AG04450 (cell line): Measurements from ENCODE around the gene C1GALT1. TPM values are rescaled to one million over a fixed set of nuclear protein-coding genes. Genes with fewer than 3 reads are reported as not detected.

Experiments
- CTCF ChIA-PET: fragments of 300-600, 350-600 bp; formaldehyde crosslinking; extraction: SDS; loops from one replicate; lab custom pipeline; 2022; ENCODE audit warnings: antibody characterized with exemption, inconsistent platforms; lab: Charles Lee
- POLR2A ChIA-PET: fragments of 350-600 bp; formaldehyde crosslinking; extraction: SDS; loops from one replicate; lab custom pipeline; 2021; ENCODE audit warnings: antibody characterized with exemption, inconsistent platforms; lab: Yijun Ruan, JAX
- DNase-seq: peaks from one replicate; pipeline ENCODE4 v3.0.0-alpha.2; 2011; ENCODE audit warnings: low read depth, low spot score
- H3K27ac ChIP-seq: one replicate; pipeline ENCODE4 v1.5.1; 2012; ENCODE audit warnings: low read depth, low read length, control low read depth
- H3K27me3 ChIP-seq: one replicate; pipeline ENCODE4 v1.6.0; 2012; ENCODE audit warnings: low read length; ENCODE audit not compliant: control insufficient read depth, insufficient read depth
- H3K4me3 ChIP-seq: 2 replicates; pipeline ENCODE4 v1.5.1; 2011; ENCODE audit warnings: mild to moderate bottlenecking, low read depth, low read length, control low read depth
- H3K9me3 ChIP-seq: 2 replicates; pipeline ENCODE4 v1.5.1; 2012; ENCODE audit warnings: low read length; ENCODE audit not compliant: control insufficient read depth, insufficient read depth
- CTCF ChIP-seq: IDR thresholded peaks from 2 replicates; pipeline ENCODE4 v1.5.1; 2011; ENCODE audit warnings: low read depth, low read length, control low read depth, inconsistent platforms
- polyA plus RNA-seq: library from polyadenylated mRNA; depleted of rRNA; stranded (reverse); fragments of >200 nt; gene quantifications from 2 replicates; pipeline ENCODE4 v1.2.3, GENCODE V29; 2011

C1GALT1 gene
- polyA plus RNA-seq, 1 experiment, result 24.0 TPM

- ChIA-PET CTCF (no interaction called here), POLR2A (no interaction called here)
- no peak for TF ChIP-seq CTCF
- H3K9me3 ChIP-seq, result peaks cover 2% of the 10 kb centered on the region; the same call in 1 of the 2 replicates
- no peak overlapping the region for H3K27ac ChIP-seq
- no peaks in the 10 kb centered on the region for H3K27me3 ChIP-seq
- H3K4me3 ChIP-seq, result no peak overlapping the region
- DNase-seq, result no peak
Observed at GRCh38 chr7:7201578-7202374, 19.4 kb downstream of the C1GALT1 start.

- Histone ChIP-seq H3K4me3 (no peak overlapping the region), H3K27me3 (no peaks in the 10 kb centered on the region), H3K9me3 (peaks cover 2% of the 10 kb centered on the region; the same call in 1 of the 2 replicates), H3K27ac (no peak overlapping the region)
- POLR2A ChIA-PET, result no interaction called here
- CTCF ChIA-PET, result no interaction called here
- no peak for TF ChIP-seq CTCF
- DNase-seq, result no peak
Observed at GRCh38 chr7:7202375-7202720, 20.0 kb downstream of the C1GALT1 start.

- Histone ChIP-seq H3K27me3 (no peaks in the 10 kb centered on the region), H3K4me3 (no peak overlapping the region), H3K9me3 (peaks cover 2% of the 10 kb centered on the region; the same call in 1 of the 2 replicates), H3K27ac (no peak overlapping the region)
- ChIA-PET CTCF (interaction anchor here (0.5 kb wide), 1 partner anchor 64 kb away, joined by 4 read pairs; no protein-coding TSS in a partner anchor), POLR2A (no interaction called here)
- DNase-seq, result no peak
- no peak for TF ChIP-seq CTCF
Observed at GRCh38 chr7:7203813-7204575, 21.6 kb downstream of the C1GALT1 start.

DNA sequence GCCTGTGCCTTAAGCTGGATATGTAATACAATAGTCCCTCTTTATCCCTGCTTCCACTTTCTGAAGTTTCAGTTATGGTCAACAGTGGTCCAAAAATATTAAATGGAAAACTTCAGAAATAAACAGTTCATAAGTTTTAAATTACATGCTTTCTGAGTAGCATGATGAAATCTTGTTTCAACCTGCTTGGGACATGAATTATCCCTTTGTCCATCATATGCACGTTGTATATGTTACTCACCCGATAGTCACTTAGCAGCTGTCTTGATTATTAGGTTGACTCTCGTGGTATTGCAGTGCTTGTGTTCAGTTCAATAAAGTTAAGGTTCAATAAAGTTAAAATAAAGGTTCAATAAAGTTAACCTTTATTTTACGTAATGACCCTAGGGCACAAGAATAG lies 25.5 kb downstream of the C1GALT1 start:
- CTCF ChIA-PET, result no interaction called here

More for the DNA sequence above, 25.5 kb downstream of the C1GALT1 start:
- TF ChIP-seq CTCF, result no peak
- H3K9me3 ChIP-seq, result no peaks in the 10 kb centered on the region
- no peaks in the 10 kb centered on the region for H3K27me3 ChIP-seq
- H3K27ac ChIP-seq, result no peak overlapping the region
- DNase-seq, result no peak
- H3K4me3 ChIP-seq, result no peak overlapping the region
- POLR2A ChIA-PET, result no interaction called here
